ENCODE data around the gene MT3. TPM values are rescaled to one million over a fixed set of nuclear protein-coding genes. Genes with fewer than 3 reads are reported as not detected.

MT3 gene
- total and polyA plus RNA-seq, 2 of the 13 experiments (the other 11 are each of a cell fraction or from before 2014, with no cell fraction given), result not detected

DNA sequence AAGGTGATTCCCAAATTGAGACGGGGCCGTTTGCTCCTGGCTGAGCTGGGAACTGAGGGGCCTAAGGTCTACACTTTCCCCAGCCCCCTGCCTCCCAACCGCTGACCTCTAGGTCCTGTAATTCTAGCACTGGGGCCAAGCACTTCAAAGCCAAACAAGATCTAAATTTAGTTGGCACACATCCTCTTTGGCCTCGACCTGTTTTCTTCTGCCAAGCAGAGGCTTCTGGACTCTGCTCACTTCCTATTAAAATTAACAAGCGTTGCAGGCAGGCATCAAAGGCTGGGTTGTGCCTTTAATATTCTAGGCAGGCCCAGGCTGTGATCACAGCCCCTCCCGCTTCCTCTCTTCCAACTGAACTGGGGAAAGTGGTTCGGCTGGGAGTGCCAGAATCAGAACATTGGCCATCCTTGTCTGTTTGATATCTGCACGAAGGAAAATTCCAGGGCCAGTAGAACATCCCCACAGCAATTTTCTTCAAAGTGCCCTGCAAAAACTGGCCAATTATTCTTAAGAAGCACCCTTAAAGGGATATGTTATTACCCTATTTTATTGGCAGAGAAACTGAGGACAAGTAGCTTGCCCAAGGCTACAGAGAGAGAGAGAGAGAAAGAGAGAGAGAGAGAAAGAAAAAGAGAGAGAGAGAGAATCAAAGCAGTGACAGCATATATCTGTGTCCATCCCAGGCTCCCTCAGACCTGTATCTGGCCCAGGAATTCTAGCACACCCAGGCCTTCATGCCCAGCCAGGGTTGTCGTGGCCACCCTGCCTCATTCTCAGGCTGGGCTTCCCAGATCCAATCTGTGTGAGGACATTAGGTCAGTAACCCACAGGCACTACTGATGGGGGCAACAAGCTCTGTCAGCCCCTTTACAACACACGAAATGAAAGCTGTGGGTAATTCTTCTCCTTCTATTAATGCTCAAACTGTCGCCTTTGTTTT lies 37.3 kb upstream of the MT3 start (continued):
- TF ChIP-seq, protein P1, sequence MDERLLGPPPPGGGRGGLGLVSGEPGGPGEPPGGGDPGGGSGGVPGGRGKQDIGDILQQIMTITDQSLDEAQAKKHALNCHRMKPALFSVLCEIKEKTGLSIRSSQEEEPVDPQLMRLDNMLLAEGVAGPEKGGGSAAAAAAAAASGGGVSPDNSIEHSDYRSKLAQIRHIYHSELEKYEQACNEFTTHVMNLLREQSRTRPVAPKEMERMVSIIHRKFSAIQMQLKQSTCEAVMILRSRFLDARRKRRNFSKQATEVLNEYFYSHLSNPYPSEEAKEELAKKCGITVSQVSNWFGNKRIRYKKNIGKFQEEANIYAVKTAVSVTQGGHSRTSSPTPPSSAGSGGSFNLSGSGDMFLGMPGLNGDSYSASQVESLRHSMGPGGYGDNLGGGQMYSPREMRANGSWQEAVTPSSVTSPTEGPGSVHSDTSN (CRISPR knock-in tag; IDR thresholded peaks at IDR 0.05), result no peak
- TF ChIP-seq HMGA1 (CRISPR knock-in tag; conservative IDR thresholded peaks at IDR 0.05), result no peak
- no peak for TF ChIP-seq ZNF724P (CRISPR knock-in tag; IDR thresholded peaks at IDR 0.05; ENCODE audit: borderline replicate concordance)
- TF ChIP-seq, protein P2, sequence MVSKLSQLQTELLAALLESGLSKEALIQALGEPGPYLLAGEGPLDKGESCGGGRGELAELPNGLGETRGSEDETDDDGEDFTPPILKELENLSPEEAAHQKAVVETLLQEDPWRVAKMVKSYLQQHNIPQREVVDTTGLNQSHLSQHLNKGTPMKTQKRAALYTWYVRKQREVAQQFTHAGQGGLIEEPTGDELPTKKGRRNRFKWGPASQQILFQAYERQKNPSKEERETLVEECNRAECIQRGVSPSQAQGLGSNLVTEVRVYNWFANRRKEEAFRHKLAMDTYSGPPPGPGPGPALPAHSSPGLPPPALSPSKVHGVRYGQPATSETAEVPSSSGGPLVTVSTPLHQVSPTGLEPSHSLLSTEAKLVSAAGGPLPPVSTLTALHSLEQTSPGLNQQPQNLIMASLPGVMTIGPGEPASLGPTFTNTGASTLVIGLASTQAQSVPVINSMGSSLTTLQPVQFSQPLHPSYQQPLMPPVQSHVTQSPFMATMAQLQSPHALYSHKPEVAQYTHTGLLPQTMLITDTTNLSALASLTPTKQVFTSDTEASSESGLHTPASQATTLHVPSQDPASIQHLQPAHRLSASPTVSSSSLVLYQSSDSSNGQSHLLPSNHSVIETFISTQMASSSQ (IDR thresholded peaks at IDR 0.05; ENCODE audit: low read depth), result peak; percentile 60; the same call in 1 of the 2 replicates
- TF ChIP-seq, protein P2 (CRISPR knock-in tag; IDR thresholded peaks at IDR 0.05; ENCODE audit: borderline replicate concordance), result peak; percentile 65; the same call in 1 of the 2 replicates
- TF ChIP-seq, protein P3, sequence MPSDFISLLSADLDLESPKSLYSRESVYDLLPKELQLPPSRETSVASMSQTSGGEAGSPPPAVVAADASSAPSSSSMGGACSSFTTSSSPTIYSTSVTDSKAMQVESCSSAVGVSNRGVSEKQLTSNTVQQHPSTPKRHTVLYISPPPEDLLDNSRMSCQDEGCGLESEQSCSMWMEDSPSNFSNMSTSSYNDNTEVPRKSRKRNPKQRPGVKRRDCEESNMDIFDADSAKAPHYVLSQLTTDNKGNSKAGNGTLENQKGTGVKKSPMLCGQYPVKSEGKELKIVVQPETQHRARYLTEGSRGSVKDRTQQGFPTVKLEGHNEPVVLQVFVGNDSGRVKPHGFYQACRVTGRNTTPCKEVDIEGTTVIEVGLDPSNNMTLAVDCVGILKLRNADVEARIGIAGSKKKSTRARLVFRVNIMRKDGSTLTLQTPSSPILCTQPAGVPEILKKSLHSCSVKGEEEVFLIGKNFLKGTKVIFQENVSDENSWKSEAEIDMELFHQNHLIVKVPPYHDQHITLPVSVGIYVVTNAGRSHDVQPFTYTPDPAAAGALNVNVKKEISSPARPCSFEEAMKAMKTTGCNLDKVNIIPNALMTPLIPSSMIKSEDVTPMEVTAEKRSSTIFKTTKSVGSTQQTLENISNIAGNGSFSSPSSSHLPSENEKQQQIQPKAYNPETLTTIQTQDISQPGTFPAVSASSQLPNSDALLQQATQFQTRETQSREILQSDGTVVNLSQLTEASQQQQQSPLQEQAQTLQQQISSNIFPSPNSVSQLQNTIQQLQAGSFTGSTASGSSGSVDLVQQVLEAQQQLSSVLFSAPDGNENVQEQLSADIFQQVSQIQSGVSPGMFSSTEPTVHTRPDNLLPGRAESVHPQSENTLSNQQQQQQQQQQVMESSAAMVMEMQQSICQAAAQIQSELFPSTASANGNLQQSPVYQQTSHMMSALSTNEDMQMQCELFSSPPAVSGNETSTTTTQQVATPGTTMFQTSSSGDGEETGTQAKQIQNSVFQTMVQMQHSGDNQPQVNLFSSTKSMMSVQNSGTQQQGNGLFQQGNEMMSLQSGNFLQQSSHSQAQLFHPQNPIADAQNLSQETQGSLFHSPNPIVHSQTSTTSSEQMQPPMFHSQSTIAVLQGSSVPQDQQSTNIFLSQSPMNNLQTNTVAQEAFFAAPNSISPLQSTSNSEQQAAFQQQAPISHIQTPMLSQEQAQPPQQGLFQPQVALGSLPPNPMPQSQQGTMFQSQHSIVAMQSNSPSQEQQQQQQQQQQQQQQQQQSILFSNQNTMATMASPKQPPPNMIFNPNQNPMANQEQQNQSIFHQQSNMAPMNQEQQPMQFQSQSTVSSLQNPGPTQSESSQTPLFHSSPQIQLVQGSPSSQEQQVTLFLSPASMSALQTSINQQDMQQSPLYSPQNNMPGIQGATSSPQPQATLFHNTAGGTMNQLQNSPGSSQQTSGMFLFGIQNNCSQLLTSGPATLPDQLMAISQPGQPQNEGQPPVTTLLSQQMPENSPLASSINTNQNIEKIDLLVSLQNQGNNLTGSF (CRISPR knock-in tag; IDR thresholded peaks at IDR 0.05), result no peak
- TF ChIP-seq, protein P4, sequence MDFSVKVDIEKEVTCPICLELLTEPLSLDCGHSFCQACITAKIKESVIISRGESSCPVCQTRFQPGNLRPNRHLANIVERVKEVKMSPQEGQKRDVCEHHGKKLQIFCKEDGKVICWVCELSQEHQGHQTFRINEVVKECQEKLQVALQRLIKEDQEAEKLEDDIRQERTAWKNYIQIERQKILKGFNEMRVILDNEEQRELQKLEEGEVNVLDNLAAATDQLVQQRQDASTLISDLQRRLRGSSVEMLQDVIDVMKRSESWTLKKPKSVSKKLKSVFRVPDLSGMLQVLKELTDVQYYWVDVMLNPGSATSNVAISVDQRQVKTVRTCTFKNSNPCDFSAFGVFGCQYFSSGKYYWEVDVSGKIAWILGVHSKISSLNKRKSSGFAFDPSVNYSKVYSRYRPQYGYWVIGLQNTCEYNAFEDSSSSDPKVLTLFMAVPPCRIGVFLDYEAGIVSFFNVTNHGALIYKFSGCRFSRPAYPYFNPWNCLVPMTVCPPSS (IDR thresholded peaks at IDR 0.05), result no peak
- no peak for TF ChIP-seq HCFC1 (IDR thresholded peaks at IDR 0.05; ENCODE audit: low read depth, low read length)
- peak; percentile 29; the same call in 1 of the 2 replicates for TF ChIP-seq FOXK1 (CRISPR knock-in tag; IDR thresholded peaks at IDR 0.05; ENCODE audit: borderline replicate concordance, low read depth)
- TF ChIP-seq ZNF329 (CRISPR knock-in tag; IDR thresholded peaks at IDR 0.05; ENCODE audit: low read depth), result no peak
- TF ChIP-seq IKZF4 (CRISPR knock-in tag; IDR thresholded peaks at IDR 0.05; ENCODE audit: borderline replicate concordance, low read depth, not compliant biosample characterization), result no peak
- TF ChIP-seq NKX3-1 (CRISPR knock-in tag; IDR thresholded peaks at IDR 0.05), result no peak
- TF ChIP-seq, protein P5, sequence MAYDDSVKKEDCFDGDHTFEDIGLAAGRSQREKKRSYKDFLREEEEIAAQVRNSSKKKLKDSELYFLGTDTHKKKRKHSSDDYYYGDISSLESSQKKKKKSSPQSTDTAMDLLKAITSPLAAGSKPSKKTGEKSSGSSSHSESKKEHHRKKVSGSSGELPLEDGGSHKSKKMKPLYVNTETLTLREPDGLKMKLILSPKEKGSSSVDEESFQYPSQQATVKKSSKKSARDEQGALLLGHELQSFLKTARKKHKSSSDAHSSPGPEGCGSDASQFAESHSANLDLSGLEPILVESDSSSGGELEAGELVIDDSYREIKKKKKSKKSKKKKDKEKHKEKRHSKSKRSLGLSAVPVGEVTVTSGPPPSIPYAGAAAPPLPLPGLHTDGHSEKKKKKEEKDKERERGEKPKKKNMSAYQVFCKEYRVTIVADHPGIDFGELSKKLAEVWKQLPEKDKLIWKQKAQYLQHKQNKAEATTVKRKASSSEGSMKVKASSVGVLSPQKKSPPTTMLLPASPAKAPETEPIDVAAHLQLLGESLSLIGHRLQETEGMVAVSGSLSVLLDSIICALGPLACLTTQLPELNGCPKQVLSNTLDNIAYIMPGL (CRISPR knock-in tag; IDR thresholded peaks at IDR 0.05; ENCODE audit: borderline replicate concordance in 1 of 2, low read depth in 1 of 2), result peak in 1 of 2 experiments; percentile 35; a peak in 1 of 4 replicates

Data from HepG2 (cell line).